ENCODE results near the gene GTSE1.
"Not testable (repeated sequence)": the region's sequence is repeated elsewhere in the genome, so short reads cannot be mapped to it uniquely, and the experiment has no call there.

Gene GTSE1

GRCh38 chr22:46264520-46264919 is 32.1 kb upstream of the GTSE1 start:
- H3K4me1 ChIP-seq (ENCODE audit: control insufficient read depth, insufficient read depth, low read length), result peaks cover 17% of the 10 kb centered on the region
- H3K27me3 ChIP-seq (ENCODE audit: control insufficient read depth, insufficient read depth, low read length); H3K9me3 ChIP-seq (ENCODE audit: control insufficient read depth, low read length); H3K4me3 ChIP-seq (ENCODE audit: low read length); H3K36me3 ChIP-seq (ENCODE audit: control insufficient read depth, insufficient read depth, low read length); H3K9ac ChIP-seq (ENCODE audit: low read length): not testable (repeated sequence)

GRCh38 chr22:46265627-46266026 is 31.0 kb upstream of the GTSE1 start:
- not testable (repeated sequence) for H3K4me3 ChIP-seq (ENCODE audit: low read length); H3K9me3 ChIP-seq (ENCODE audit: control insufficient read depth, low read length); H3K27me3 ChIP-seq (ENCODE audit: control insufficient read depth, insufficient read depth, low read length); H3K36me3 ChIP-seq (ENCODE audit: control insufficient read depth, insufficient read depth, low read length); H3K9ac ChIP-seq (ENCODE audit: low read length)
- H3K4me1 ChIP-seq (ENCODE audit: control insufficient read depth, insufficient read depth, low read length), result peaks cover 20% of the 10 kb centered on the region

GRCh38 chr22:46267431-46268279 is 29.0 kb upstream of the GTSE1 start, which contains the start of gene TTC38:
Gene TTC38 (plus strand): TSS chr22:46268008. CDS start chr22:46268040, 32 bp downstream.
- Histone ChIP-seq H3K36me3 (ENCODE audit: control insufficient read depth, insufficient read depth, low read length) (peaks cover 7% of the 10 kb centered on the region), H3K4me3 (ENCODE audit: low read length) (peak within 1 kb of the TSS; percentile 45), H3K9ac (ENCODE audit: low read length) (peak within 1 kb of the TSS; percentile 92), H3K4me1 (ENCODE audit: control insufficient read depth, insufficient read depth, low read length) (peaks cover 20% of the 10 kb centered on the region), H3K27me3 (ENCODE audit: control insufficient read depth, insufficient read depth, low read length) (no peaks in the 10 kb centered on the region), H3K9me3 (ENCODE audit: control insufficient read depth, low read length) (no peaks in the 10 kb centered on the region)

- peaks cover 13% of the 10 kb centered on the region for H3K36me3 ChIP-seq (ENCODE audit: control insufficient read depth, insufficient read depth, low read length)
- no peak overlapping the region for H3K4me3 ChIP-seq (ENCODE audit: low read length)
- no peaks in the 10 kb centered on the region for H3K9me3 ChIP-seq (ENCODE audit: control insufficient read depth, low read length)
- H3K27me3 ChIP-seq (ENCODE audit: control insufficient read depth, insufficient read depth, low read length), result no peaks in the 10 kb centered on the region
- H3K9ac ChIP-seq (ENCODE audit: low read length), result peak overlapping the region; percentile 9
- H3K4me1 ChIP-seq (ENCODE audit: control insufficient read depth, insufficient read depth, low read length), result peaks cover 17% of the 10 kb centered on the region
These were observed 27.1 kb upstream of the GTSE1 start for GRCh38 chr22:46269564-46269963.

GRCh38 chr22:46272196-46272595 is 24.5 kb upstream of the GTSE1 start:
- Histone ChIP-seq H3K9me3 (ENCODE audit: control insufficient read depth, low read length) (no peaks in the 10 kb centered on the region), H3K36me3 (ENCODE audit: control insufficient read depth, insufficient read depth, low read length) (peaks cover 13% of the 10 kb centered on the region), H3K4me3 (ENCODE audit: low read length) (no peak overlapping the region), H3K4me1 (ENCODE audit: control insufficient read depth, insufficient read depth, low read length) (peaks cover 10% of the 10 kb centered on the region), H3K27me3 (ENCODE audit: control insufficient read depth, insufficient read depth, low read length) (no peaks in the 10 kb centered on the region), H3K9ac (ENCODE audit: low read length) (no peak overlapping the region)

GRCh38 chr22:46272762-46273431 is 23.8 kb upstream of the GTSE1 start:
- Histone ChIP-seq H3K4me1 (ENCODE audit: control insufficient read depth, insufficient read depth, low read length) (peaks cover 10% of the 10 kb centered on the region), H3K9me3 (ENCODE audit: control insufficient read depth, low read length) (no peaks in the 10 kb centered on the region), H3K27me3 (ENCODE audit: control insufficient read depth, insufficient read depth, low read length) (no peaks in the 10 kb centered on the region), H3K36me3 (ENCODE audit: control insufficient read depth, insufficient read depth, low read length) (peaks cover 13% of the 10 kb centered on the region), H3K4me3 (ENCODE audit: low read length) (no peak overlapping the region), H3K9ac (ENCODE audit: low read length) (no peak overlapping the region)

- Histone ChIP-seq H3K4me1 (ENCODE audit: control insufficient read depth, insufficient read depth, low read length) (peaks cover 10% of the 10 kb centered on the region), H3K9me3 (ENCODE audit: control insufficient read depth, low read length) (no peaks in the 10 kb centered on the region), H3K36me3 (ENCODE audit: control insufficient read depth, insufficient read depth, low read length) (peaks cover 13% of the 10 kb centered on the region), H3K27me3 (ENCODE audit: control insufficient read depth, insufficient read depth, low read length) (no peaks in the 10 kb centered on the region), H3K9ac (ENCODE audit: low read length) (no peak overlapping the region), H3K4me3 (ENCODE audit: low read length) (no peak overlapping the region)
These were observed 23.1 kb upstream of the GTSE1 start for GRCh38 chr22:46273432-46274148.

GRCh38 chr22:46274381-46274780 is 22.3 kb upstream of the GTSE1 start:
- H3K27me3 ChIP-seq (ENCODE audit: control insufficient read depth, insufficient read depth, low read length), result no peaks in the 10 kb centered on the region
- no peaks in the 10 kb centered on the region for H3K9me3 ChIP-seq (ENCODE audit: control insufficient read depth, low read length)
- H3K4me1 ChIP-seq (ENCODE audit: control insufficient read depth, insufficient read depth, low read length), result peaks cover 4% of the 10 kb centered on the region
- H3K36me3 ChIP-seq (ENCODE audit: control insufficient read depth, insufficient read depth, low read length), result peaks cover 18% of the 10 kb centered on the region
- no peak overlapping the region for H3K4me3 ChIP-seq (ENCODE audit: low read length)
- H3K9ac ChIP-seq (ENCODE audit: low read length), result no peak overlapping the region

GRCh38 chr22:46275455-46276122 is 21.1 kb upstream of the GTSE1 start:
- H3K4me1 ChIP-seq (ENCODE audit: control insufficient read depth, insufficient read depth, low read length), result no peaks in the 10 kb centered on the region
- H3K9me3 ChIP-seq (ENCODE audit: control insufficient read depth, low read length), result no peaks in the 10 kb centered on the region
- no peaks in the 10 kb centered on the region for H3K27me3 ChIP-seq (ENCODE audit: control insufficient read depth, insufficient read depth, low read length)
- no peak overlapping the region for H3K9ac ChIP-seq (ENCODE audit: low read length)
- H3K4me3 ChIP-seq (ENCODE audit: low read length), result no peak overlapping the region
- H3K36me3 ChIP-seq (ENCODE audit: control insufficient read depth, insufficient read depth, low read length), result peaks cover 23% of the 10 kb centered on the region

- Histone ChIP-seq H3K9ac (ENCODE audit: low read length) (no peak overlapping the region), H3K9me3 (ENCODE audit: control insufficient read depth, low read length) (no peaks in the 10 kb centered on the region), H3K27me3 (ENCODE audit: control insufficient read depth, insufficient read depth, low read length) (no peaks in the 10 kb centered on the region), H3K36me3 (ENCODE audit: control insufficient read depth, insufficient read depth, low read length) (peaks cover 23% of the 10 kb centered on the region), H3K4me1 (ENCODE audit: control insufficient read depth, insufficient read depth, low read length) (no peaks in the 10 kb centered on the region), H3K4me3 (ENCODE audit: low read length) (no peak overlapping the region)
These were observed 20.1 kb upstream of the GTSE1 start for GRCh38 chr22:46276563-46276962.

- Histone ChIP-seq H3K9me3 (ENCODE audit: control insufficient read depth, low read length) (no peaks in the 10 kb centered on the region), H3K4me1 (ENCODE audit: control insufficient read depth, insufficient read depth, low read length) (no peaks in the 10 kb centered on the region), H3K27me3 (ENCODE audit: control insufficient read depth, insufficient read depth, low read length) (no peaks in the 10 kb centered on the region), H3K9ac (ENCODE audit: low read length) (no peak overlapping the region), H3K4me3 (ENCODE audit: low read length) (no peak overlapping the region), H3K36me3 (ENCODE audit: control insufficient read depth, insufficient read depth, low read length) (peaks cover 10% of the 10 kb centered on the region)
These were observed 17.7 kb upstream of the GTSE1 start for GRCh38 chr22:46278656-46279645.

All from mucosa of stomach (tissue), 1 donor.